ENCODE measurements around the gene LASP1NB.
"Not testable (repeated sequence)": the region's sequence is repeated elsewhere in the genome, so short reads cannot be mapped to it uniquely, and the experiment has no call there.

The LASP1NB gene

GRCh38 chr17:38896346-38896954 lies 29.0 kb upstream of the LASP1NB start:
- DNase-seq (ENCODE audit: low read depth in 1 of 2, low spot score in 1 of 2) = no peak

DNA sequence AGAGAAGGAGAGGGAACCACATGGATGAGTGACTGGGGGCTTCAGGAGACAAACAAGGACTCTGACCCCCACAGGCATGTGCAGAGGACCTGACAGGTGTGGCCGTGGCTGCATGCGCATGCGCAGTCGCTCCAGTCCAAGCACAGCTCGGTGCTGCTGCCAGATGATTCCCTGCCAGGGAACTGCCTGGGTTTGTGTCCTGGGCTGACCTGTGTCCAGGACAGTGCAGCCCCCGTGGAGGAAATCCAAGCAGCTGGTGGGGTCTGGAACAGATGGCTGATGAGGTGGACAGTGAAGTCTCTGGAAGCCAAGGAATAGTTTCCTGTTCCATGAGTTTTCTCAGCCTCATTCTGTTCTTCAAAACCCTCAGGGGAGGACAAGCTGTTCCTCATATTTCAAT lies 28.2 kb upstream of the LASP1NB start:
- DNase-seq (ENCODE audit: low read depth in 1 of 2, low spot score in 1 of 2) = no peak

GRCh38 chr17:38897671-38898290 lies 27.6 kb upstream of the LASP1NB start:
- no peak for DNase-seq (ENCODE audit: low read depth in 1 of 2, low spot score in 1 of 2)

- no peak for DNase-seq (ENCODE audit: low read depth in 1 of 2, low spot score in 1 of 2)
These were observed 27.1 kb upstream of the LASP1NB start for GRCh38 chr17:38898291-38898679.

- DNase-seq (ENCODE audit: low read depth in 1 of 2, low spot score in 1 of 2) = peak; percentile 51 to 70
These were observed 26.5 kb upstream of the LASP1NB start for GRCh38 chr17:38898812-38899348.

- DNase-seq (ENCODE audit: low read depth in 1 of 2, low spot score in 1 of 2) = no peak
These were observed 26.0 kb upstream of the LASP1NB start for GRCh38 chr17:38899421-38899820.

DNA sequence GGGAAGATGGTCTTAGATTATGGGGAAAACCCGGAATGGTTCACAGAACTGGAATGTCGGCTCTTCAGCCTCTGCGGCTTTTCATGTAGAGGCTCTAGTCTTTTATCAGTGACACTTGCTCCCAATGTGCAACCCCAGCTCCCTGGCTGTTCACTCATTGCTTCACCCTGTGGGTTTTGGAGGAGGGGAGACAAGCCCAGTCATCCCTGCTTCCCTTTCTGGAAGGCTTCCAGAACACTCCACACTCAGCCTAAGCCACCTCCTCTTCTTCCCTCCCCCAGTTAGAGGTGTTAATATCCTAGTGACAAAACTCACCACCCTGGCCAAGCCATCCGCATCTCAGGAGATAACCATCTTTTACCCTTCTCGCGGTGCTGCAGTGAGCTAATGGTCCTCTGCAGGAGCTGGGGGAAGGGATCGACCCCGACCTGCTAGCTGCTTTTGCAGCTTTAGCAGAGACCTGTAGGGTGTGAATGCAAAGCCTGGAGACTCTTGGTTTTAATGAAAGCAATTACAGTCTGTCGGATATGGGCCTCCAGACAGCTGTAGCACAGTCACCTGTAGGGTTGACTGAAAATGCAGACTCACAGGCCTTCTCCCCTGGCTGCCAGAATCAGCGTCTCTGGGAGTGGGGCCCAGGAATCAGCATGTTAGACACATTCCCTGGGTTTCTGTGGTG lies 24.3 kb upstream of the LASP1NB start:
- DNase-seq (ENCODE audit: low read depth in 1 of 2, low spot score in 1 of 2) = no peak

- no peak for DNase-seq (ENCODE audit: low read depth in 1 of 2, low spot score in 1 of 2)
These were observed 22.0 kb upstream of the LASP1NB start for GRCh38 chr17:38903404-38903803.

DNA sequence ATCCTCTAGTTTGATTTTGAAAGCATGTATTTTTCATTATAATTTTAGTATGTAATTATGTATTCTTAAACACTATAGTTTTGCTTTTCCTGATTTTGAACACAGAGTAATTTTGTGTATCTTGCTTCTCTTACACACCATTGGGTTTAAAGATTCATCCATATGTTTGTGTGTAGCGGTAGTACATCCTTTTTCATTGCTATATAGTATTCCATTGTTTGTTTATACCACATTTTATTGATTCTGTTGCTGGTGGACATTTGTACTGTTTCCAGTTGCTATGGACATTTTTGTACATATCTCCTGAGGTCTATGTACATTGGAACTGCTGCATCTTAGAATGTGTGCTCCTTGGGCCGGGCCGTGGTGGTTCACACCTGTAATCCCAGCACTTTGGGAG lies 20.5 kb upstream of the LASP1NB start:
- no peak for DNase-seq (ENCODE audit: low read depth in 1 of 2, low spot score in 1 of 2)

- no peak for DNase-seq (ENCODE audit: low read depth in 1 of 2, low spot score in 1 of 2)
These were observed 20.0 kb upstream of the LASP1NB start for GRCh38 chr17:38905375-38905774.

DNA sequence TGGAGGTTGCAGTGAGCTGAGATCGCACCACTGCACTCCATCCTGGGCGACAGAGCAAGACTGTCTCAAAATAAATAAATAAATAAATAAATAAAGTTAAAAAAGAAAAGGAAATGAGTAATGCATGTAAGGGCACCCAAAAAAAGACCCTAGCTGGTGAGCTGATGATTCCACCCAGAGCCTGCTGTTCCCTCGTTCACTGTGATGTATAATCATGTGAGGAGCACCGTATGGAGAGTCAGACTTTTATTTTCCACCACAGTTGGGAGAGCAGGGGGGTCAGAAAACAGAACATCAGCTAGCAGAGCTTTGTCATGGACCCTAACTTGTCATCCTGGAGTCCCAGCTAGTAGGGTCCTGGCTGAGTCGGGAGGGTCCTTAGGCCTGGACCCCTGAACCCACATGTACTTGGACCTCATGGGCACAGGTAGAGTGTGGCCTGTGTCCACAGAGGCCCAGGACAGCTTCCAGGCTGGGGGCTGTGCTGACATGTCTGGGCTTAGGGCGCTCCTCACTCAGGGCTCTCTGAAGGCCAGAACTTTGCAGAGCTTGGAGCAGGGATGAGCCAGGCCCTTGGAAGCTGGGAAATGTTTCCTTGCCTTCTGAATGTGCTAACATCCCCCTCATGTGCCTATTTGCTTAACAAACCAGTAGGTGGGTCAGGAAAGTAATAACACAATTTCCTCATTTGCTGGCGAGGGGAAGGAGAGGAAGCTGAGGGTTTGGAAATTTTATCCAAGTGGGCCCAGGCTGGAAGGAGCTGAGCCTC lies 18.8 kb upstream of the LASP1NB start:
- no peak for DNase-seq (ENCODE audit: low read depth in 1 of 2, low spot score in 1 of 2)

GRCh38 chr17:38907930-38908675 lies 17.3 kb upstream of the LASP1NB start:
- DNase-seq (ENCODE audit: low read depth in 1 of 2, low spot score in 1 of 2) = no peak

GRCh38 chr17:38908676-38909181 lies 16.7 kb upstream of the LASP1NB start:
- DNase-seq (ENCODE audit: low read depth in 1 of 2, low spot score in 1 of 2) = no peak

DNA sequence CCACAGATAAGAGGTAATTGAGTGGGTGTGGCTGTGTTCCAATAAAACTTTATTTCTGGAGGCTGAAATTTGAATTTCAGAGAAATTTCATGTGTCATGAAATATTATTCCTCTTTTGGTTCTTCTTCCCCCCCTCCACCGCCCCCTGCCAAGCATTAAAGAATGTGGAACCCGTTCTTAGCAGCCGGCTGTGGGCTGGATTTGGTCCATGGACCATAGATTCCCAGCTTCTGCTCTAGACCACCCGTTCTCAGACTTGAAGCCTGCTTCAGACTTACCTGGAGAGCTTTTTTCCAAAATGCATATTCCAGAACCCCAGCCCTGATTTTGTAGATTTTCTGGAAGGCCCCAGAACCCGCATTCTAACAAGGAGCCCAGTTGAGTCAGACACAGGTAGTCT lies 15.1 kb upstream of the LASP1NB start:
- no peak for DNase-seq (ENCODE audit: low read depth in 1 of 2, low spot score in 1 of 2)

DNA sequence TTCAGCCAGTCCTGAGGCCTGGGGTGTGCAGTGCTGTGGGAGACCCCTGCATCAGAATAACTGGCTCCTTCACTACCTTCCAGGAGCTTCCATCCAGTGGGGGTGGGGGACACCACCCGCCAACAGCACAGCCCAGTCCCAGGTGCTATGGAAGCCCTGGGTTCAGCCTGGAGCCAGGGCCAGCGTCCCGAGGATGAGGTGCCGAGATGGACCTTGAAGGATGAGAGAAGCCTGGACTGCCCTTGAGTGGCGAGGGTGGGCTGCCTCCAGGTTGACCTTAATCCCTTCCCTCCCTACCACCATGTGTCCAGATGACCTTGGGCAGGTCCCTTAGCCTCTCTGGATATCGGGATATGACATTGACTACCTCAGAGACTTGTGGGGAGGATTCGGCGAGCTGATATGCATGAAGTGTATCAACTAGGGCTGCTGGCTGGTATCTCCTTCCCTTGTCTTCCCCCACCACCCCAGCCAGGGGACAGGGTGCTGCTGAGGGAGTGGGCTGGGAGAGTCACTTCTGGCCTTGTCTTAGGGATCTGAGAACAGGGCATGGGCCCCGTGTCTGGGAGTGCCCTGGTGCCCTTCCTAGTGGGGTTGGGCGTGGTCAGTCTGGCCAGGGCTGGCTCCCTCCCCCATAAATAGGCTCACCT lies 14.2 kb upstream of the LASP1NB start:
- no peak for DNase-seq (ENCODE audit: low read depth in 1 of 2, low spot score in 1 of 2)

- not testable (repeated sequence) for DNase-seq (ENCODE audit: low read depth in 1 of 2, low spot score in 1 of 2)
These were observed 13.7 kb upstream of the LASP1NB start for GRCh38 chr17:38911731-38912081.

- no peak for DNase-seq (ENCODE audit: low read depth in 1 of 2, low spot score in 1 of 2)
These were observed 13.1 kb upstream of the LASP1NB start for GRCh38 chr17:38912221-38912813.

DNA sequence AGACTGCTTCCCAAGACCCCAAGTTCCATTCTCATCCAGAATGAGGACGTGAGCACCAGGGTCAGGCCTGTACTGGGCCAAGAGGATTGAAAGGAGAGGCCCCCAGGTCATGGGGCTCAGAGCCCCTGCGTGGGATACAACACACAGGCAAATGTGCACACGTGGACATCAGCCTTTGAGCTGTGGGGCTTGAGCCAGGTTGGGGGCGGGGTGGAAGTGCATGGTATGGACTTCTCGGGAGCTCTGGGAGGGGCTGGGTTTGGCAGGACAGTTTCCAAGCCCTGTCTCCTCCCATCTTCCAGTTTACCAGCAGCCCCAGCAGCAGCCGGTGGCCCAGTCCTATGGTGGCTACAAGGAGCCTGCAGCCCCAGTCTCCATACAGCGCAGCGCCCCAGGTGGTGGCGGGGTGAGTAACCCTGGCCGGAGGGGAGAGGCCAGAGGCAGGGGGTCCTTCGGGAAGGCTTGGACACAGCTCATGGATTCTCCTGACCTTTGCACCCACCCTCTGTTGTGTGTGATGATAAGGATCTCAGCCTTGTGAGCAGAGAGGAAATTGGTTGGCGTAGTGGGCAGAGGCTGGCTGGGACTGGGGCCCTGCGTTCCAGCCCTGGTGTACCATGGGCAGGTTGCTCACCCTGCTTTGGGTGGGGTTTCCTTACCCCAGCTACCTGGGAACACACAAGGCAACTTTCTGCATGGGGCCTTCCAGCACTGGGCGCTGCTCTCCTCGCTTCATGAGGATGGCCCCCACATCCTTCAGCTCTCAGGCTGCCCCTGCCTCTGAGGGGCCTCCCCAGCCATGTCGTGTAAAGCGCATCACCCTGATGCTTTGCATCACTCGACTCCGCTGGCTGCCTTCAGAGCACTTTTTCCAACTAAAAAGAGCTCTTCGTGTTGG lies 10.4 kb upstream of the LASP1NB start:
- DNase-seq (ENCODE audit: low read depth in 1 of 2, low spot score in 1 of 2) = no peak

DNA sequence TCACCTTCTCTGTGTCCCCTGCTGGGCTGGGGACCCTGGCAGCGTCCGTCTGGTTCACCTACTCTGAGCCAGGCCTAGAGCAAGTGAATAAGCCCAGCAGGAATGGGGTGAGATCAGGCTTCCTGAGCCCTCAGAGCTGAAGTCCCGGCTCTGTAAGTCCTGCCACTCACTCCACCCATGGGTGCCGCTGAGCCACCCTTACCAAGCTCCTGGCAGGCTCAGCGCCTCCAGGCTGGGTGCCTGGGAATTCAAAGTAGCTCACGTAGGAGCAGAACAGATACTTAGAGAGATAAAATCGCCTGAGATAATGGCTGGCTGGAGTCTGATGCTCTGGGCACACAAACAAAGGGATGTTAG lies 9.8 kb upstream of the LASP1NB start:
- DNase-seq (ENCODE audit: low read depth in 1 of 2, low spot score in 1 of 2) = no peak

Data from activated T-helper 1 cell treated with anti-CD3 and anti-CD28 coated beads, Interleukin-2, amount 50 U/mL, for 16 hours (primary cell).